Vagina (tissue), 2 donors: Measurements from ENCODE around the gene TNFRSF8.

Experiments
- CTCF ChIP-seq, 3 experiments: fragments of 450-650 bp in 2 of 3; fragments of 200-600 bp in 1 of 3; sonication (generic) in 1 of 3; IDR thresholded peaks; one replicate each; pipeline ENCODE4 v1.5.1; 2017 to 2019; ENCODE audit warnings: antibody characterized with exemption in 3 of 3, mild to moderate bottlenecking in 2 of 3, moderate library complexity in 2 of 3
- POLR2A ChIP-seq, 2 donors: fragments of 450-650 bp; IDR thresholded peaks; one replicate each; pipeline ENCODE4 v1.6.1; 2017; ENCODE audit warnings: antibody characterized with exemption in 2 of 2, mild to moderate bottlenecking in 2 of 2, moderate library complexity in 2 of 2
- POLR2AphosphoS5 ChIP-seq, 2 donors: sonication (generic); formaldehyde crosslinking; IDR thresholded peaks; one replicate each; pipeline ENCODE4 v1.9.0; 2017; ENCODE audit warnings: antibody characterized with exemption in 2 of 2, mild to moderate bottlenecking in 2 of 2, low read depth in 1 of 2; ENCODE audit not compliant: insufficient read depth in 1 of 2

GRCh38 chr1:12083766-12084165 is 20.7 kb downstream of the TNFRSF8 start:
- no peak for TF ChIP-seq CTCF (IDR thresholded peaks at IDR 0.05)
- TF ChIP-seq POLR2A (IDR thresholded peaks at IDR 0.05), result no peak
- no peak for TF ChIP-seq POLR2AphosphoS5 (IDR thresholded peaks at IDR 0.05; ENCODE audit: insufficient read depth in 1 of 2, low read depth in 1 of 2)
